Neutrophil (primary cell): ENCODE measurements around the gene WDR86.

ENCODE experiments used
- H3K27ac ChIP-seq: fragments of 200-600 bp; sonication (generic); 2 replicates; pipeline ENCODE4 v1.5.1; 2016; ENCODE audit warnings: mild to moderate bottlenecking, moderate library complexity
- H3K27me3 ChIP-seq: fragments of 200-600 bp; sonication (generic); 2 replicates; pipeline ENCODE4 v1.6.0; 2016; ENCODE audit warnings: mild to moderate bottlenecking
- H3K36me3 ChIP-seq: fragments of 200-600 bp; sonication (generic); 2 replicates; pipeline ENCODE4 v1.5.1; 2017
- H3K4me1 ChIP-seq, 2 experiments: fragments of 200-600 bp in 1 of 2; sonication (generic) in 1 of 2; 1 replicate in 1 of 2; 2 replicates in 1 of 2; pipeline versions ENCODE4 v1.5.1 to v1.6.1; 2013 to 2016; ENCODE audit warnings: low read depth in 1 of 2, low read length in 1 of 2, mild to moderate bottlenecking in 1 of 2, moderate library complexity in 1 of 2; ENCODE audit not compliant: control insufficient read depth in 1 of 2, insufficient read depth in 1 of 2
- H3K4me3 ChIP-seq, 2 experiments: fragments of 200-600 bp in 1 of 2; sonication (generic) in 1 of 2; 1 replicate in 1 of 2; 2 replicates in 1 of 2; pipeline ENCODE4 v1.5.1; 2013 to 2016; ENCODE audit warnings: low read depth in 1 of 2, low read length in 1 of 2, mild to moderate bottlenecking in 1 of 2, moderate library complexity in 1 of 2
- H3K9me3 ChIP-seq: fragments of 200-600 bp; sonication (generic); 2 replicates; pipeline ENCODE4 v1.5.1; 2016
- CTCF ChIP-seq: fragments of 200-600 bp; sonication (generic); IDR thresholded peaks from 2 replicates; pipeline ENCODE4 v1.5.1; 2016; ENCODE audit warnings: antibody characterized with exemption

Gene WDR86

GRCh38 chr7:151416112-151416940 is 6.5 kb upstream of the WDR86 start:
- H3K9me3 ChIP-seq = no peaks in the 10 kb centered on the region
- H3K4me3 ChIP-seq = no peak overlapping the region
- H3K36me3 ChIP-seq = no peaks in the 10 kb centered on the region
- no peak for TF ChIP-seq CTCF
- no peak overlapping the region for H3K27ac ChIP-seq
- peaks cover 21% of the 10 kb centered on the region for H3K27me3 ChIP-seq
- H3K4me1 ChIP-seq = peaks cover 4 to 9% of the 10 kb centered on the region in 2 experiments

- Histone ChIP-seq H3K27me3 (peaks cover 29% of the 10 kb centered on the region), H3K4me1 (peaks cover 4 to 9% of the 10 kb centered on the region in 2 experiments), H3K4me3 (no peak overlapping the region), H3K36me3 (no peaks in the 10 kb centered on the region), H3K9me3 (no peaks in the 10 kb centered on the region), H3K27ac (no peak overlapping the region)
- TF ChIP-seq CTCF = no peak
Observed at GRCh38 chr7:151415375-151416105, 5.7 kb upstream of the WDR86 start.

- Histone ChIP-seq H3K9me3 (no peaks in the 10 kb centered on the region), H3K27me3 (peaks cover 52% of the 10 kb centered on the region), H3K4me3 (no peak overlapping the region), H3K36me3 (no peaks in the 10 kb centered on the region), H3K4me1 (peaks cover 4 to 27% of the 10 kb centered on the region in 2 experiments), H3K27ac (no peak overlapping the region)
- no peak for TF ChIP-seq CTCF
Observed at GRCh38 chr7:151413241-151413640, 3.4 kb upstream of the WDR86 start.

GRCh38 chr7:151412318-151412717 is 2.5 kb upstream of the WDR86 start:
- H3K27me3 ChIP-seq = peaks cover 61% of the 10 kb centered on the region
- peaks cover 4 to 27% of the 10 kb centered on the region in 2 experiments for H3K4me1 ChIP-seq
- no peak for TF ChIP-seq CTCF
- no peak overlapping the region for H3K27ac ChIP-seq
- no peak overlapping the region for H3K4me3 ChIP-seq
- no peaks in the 10 kb centered on the region for H3K9me3 ChIP-seq
- H3K36me3 ChIP-seq = no peaks in the 10 kb centered on the region

GRCh38 chr7:151411551-151411950 is 1.7 kb upstream of the WDR86 start:
- no peak for TF ChIP-seq CTCF
- no peaks in the 10 kb centered on the region for H3K36me3 ChIP-seq
- peaks cover 68% of the 10 kb centered on the region for H3K27me3 ChIP-seq

More at GRCh38 chr7:151411551-151411950, 1.7 kb upstream of the WDR86 start:
- H3K4me1 ChIP-seq = peaks cover 4 to 27% of the 10 kb centered on the region in 2 experiments
- no peak overlapping the region for H3K27ac ChIP-seq
- no peak overlapping the region for H3K4me3 ChIP-seq
- H3K9me3 ChIP-seq = no peaks in the 10 kb centered on the region
